Neutrophil (primary cell): ENCODE measurements around the gene STX10.
"Not testable (repeated sequence)": the region's sequence is repeated elsewhere in the genome, so short reads cannot be mapped to it uniquely, and the experiment has no call there.

Source experiments
- H3K27ac ChIP-seq: fragments of 200-600 bp; sonication (generic); 2 replicates; pipeline ENCODE4 v1.5.1; 2016; ENCODE audit warnings: mild to moderate bottlenecking, moderate library complexity
- H3K27me3 ChIP-seq: fragments of 200-600 bp; sonication (generic); 2 replicates; pipeline ENCODE4 v1.6.0; 2016; ENCODE audit warnings: mild to moderate bottlenecking
- H3K36me3 ChIP-seq: fragments of 200-600 bp; sonication (generic); 2 replicates; pipeline ENCODE4 v1.5.1; 2017
- H3K4me1 ChIP-seq, 2 experiments: fragments of 200-600 bp in 1 of 2; sonication (generic) in 1 of 2; 1 replicate in 1 of 2; 2 replicates in 1 of 2; pipeline versions ENCODE4 v1.5.1 to v1.6.1; 2013 to 2016; ENCODE audit warnings: low read depth in 1 of 2, low read length in 1 of 2, mild to moderate bottlenecking in 1 of 2, moderate library complexity in 1 of 2; ENCODE audit not compliant: control insufficient read depth in 1 of 2, insufficient read depth in 1 of 2
- H3K4me3 ChIP-seq, 2 experiments: fragments of 200-600 bp in 1 of 2; sonication (generic) in 1 of 2; 1 replicate in 1 of 2; 2 replicates in 1 of 2; pipeline ENCODE4 v1.5.1; 2013 to 2016; ENCODE audit warnings: low read depth in 1 of 2, low read length in 1 of 2, mild to moderate bottlenecking in 1 of 2, moderate library complexity in 1 of 2
- H3K9me3 ChIP-seq: fragments of 200-600 bp; sonication (generic); 2 replicates; pipeline ENCODE4 v1.5.1; 2016
- CTCF ChIP-seq: fragments of 200-600 bp; sonication (generic); IDR thresholded peaks from 2 replicates; pipeline ENCODE4 v1.5.1; 2016; ENCODE audit warnings: antibody characterized with exemption

Gene STX10

GRCh38 chr19:13187419-13187818, 37.2 kb upstream of the STX10 start:
- no peak for TF ChIP-seq CTCF
- H3K36me3 ChIP-seq = no peaks in the 10 kb centered on the region
- no peak overlapping the region for H3K4me3 ChIP-seq
- no peaks in the 10 kb centered on the region for H3K4me1 ChIP-seq
- no peaks in the 10 kb centered on the region for H3K27me3 ChIP-seq
- no peaks in the 10 kb centered on the region for H3K9me3 ChIP-seq
- H3K27ac ChIP-seq = no peak overlapping the region

GRCh38 chr19:13186688-13187087, 36.5 kb upstream of the STX10 start:
- H3K4me3 ChIP-seq, H3K27me3 ChIP-seq, H3K36me3 ChIP-seq, H3K9me3 ChIP-seq, H3K27ac ChIP-seq, H3K4me1 ChIP-seq: not testable (repeated sequence)

- not testable (repeated sequence) for H3K4me1 ChIP-seq, H3K9me3 ChIP-seq, H3K4me3 ChIP-seq, H3K27ac ChIP-seq, H3K27me3 ChIP-seq, H3K36me3 ChIP-seq
Observed at GRCh38 chr19:13185763-13186657, 35.8 kb upstream of the STX10 start.

GRCh38 chr19:13184926-13185325, 34.8 kb upstream of the STX10 start:
- not testable (repeated sequence) for H3K27me3 ChIP-seq, H3K4me3 ChIP-seq, H3K4me1 ChIP-seq, H3K27ac ChIP-seq, H3K9me3 ChIP-seq, H3K36me3 ChIP-seq

GRCh38 chr19:13181747-13182388, 31.7 kb upstream of the STX10 start:
- TF ChIP-seq CTCF = no peak
- no peaks in the 10 kb centered on the region for H3K9me3 ChIP-seq
- no peak overlapping the region for H3K4me3 ChIP-seq
- H3K27ac ChIP-seq = peak overlapping the region; percentile 34
- no peaks in the 10 kb centered on the region for H3K36me3 ChIP-seq
- H3K27me3 ChIP-seq = no peaks in the 10 kb centered on the region
- H3K4me1 ChIP-seq = peaks cover 0 to 6% of the 10 kb centered on the region in 2 experiments

GRCh38 chr19:13178291-13178690, 28.1 kb upstream of the STX10 start:
- not testable (repeated sequence) for H3K27ac ChIP-seq, H3K4me1 ChIP-seq, H3K27me3 ChIP-seq, H3K9me3 ChIP-seq, H3K4me3 ChIP-seq
- peaks cover 11% of the 10 kb centered on the region for H3K36me3 ChIP-seq

- not testable (repeated sequence) for H3K27me3 ChIP-seq, H3K9me3 ChIP-seq, H3K27ac ChIP-seq, H3K4me3 ChIP-seq
- Histone ChIP-seq H3K36me3 (peaks cover 14% of the 10 kb centered on the region), H3K4me1 (peaks cover 7 to 11% of the 10 kb centered on the region in 2 experiments)
Observed at GRCh38 chr19:13177584-13177983, 27.4 kb upstream of the STX10 start.

GRCh38 chr19:13176345-13176744, 26.2 kb upstream of the STX10 start:
- H3K27ac ChIP-seq = no peak overlapping the region
- TF ChIP-seq CTCF = no peak
- no peaks in the 10 kb centered on the region for H3K27me3 ChIP-seq

More at GRCh38 chr19:13176345-13176744, 26.2 kb upstream of the STX10 start:
- Histone ChIP-seq H3K4me3 (no peak overlapping the region), H3K9me3 (no peaks in the 10 kb centered on the region), H3K4me1 (peaks cover 10 to 21% of the 10 kb centered on the region in 2 experiments), H3K36me3 (peaks cover 14% of the 10 kb centered on the region)
